Measurements from ENCODE around the gene CDH4. TPM values are rescaled to one million over a fixed set of nuclear protein-coding genes. Genes with fewer than 3 reads are reported as not detected.
A peak's percentile ranks its signal among the peaks of the same experiment; 100 is the strongest.

Gene CDH4
- total and polyA plus RNA-seq, 4 donors = 5.8 to 24.1 (median 17.1) TPM

GRCh38 chr20:61609461-61609860 lies 357.4 kb downstream of the CDH4 start:
- Histone ChIP-seq H3K36me3 (ENCODE audit: control insufficient read depth, insufficient read depth, low read length) (peaks cover 2% of the 10 kb centered on the region), H3K4me3 (ENCODE audit: low read depth, low read length) (no peak overlapping the region), H3K27ac (ENCODE audit: low read depth, low read length) (no peak overlapping the region), H3K4me1 (ENCODE audit: control insufficient read depth, insufficient read depth, low read length) (peaks cover 3% of the 10 kb centered on the region), H3K9me3 (ENCODE audit: control insufficient read depth, insufficient read depth, low read length) (peaks cover 3% of the 10 kb centered on the region), H3K27me3 (ENCODE audit: control insufficient read depth, insufficient read depth, low read length) (no peaks in the 10 kb centered on the region)
- no peak for DNase-seq (ENCODE audit: low read depth in 4 of 6, low spot score in 6 of 6)
- 67% methylated on average over 6 of the region's 9 CpGs for WGBS (ENCODE audit: insufficient coverage)

GRCh38 chr20:61611401-61612180 lies 359.5 kb downstream of the CDH4 start:
- H3K36me3 ChIP-seq (ENCODE audit: control insufficient read depth, insufficient read depth, low read length) = no peaks in the 10 kb centered on the region
- 87% methylated on average over 9 of the region's 13 CpGs for WGBS (ENCODE audit: insufficient coverage)
- H3K4me3 ChIP-seq (ENCODE audit: low read depth, low read length) = no peak overlapping the region
- H3K4me1 ChIP-seq (ENCODE audit: control insufficient read depth, insufficient read depth, low read length) = peaks cover 3% of the 10 kb centered on the region
- no peaks in the 10 kb centered on the region for H3K27me3 ChIP-seq (ENCODE audit: control insufficient read depth, insufficient read depth, low read length)
- H3K9me3 ChIP-seq (ENCODE audit: control insufficient read depth, insufficient read depth, low read length) = peaks cover 3% of the 10 kb centered on the region
- no peak overlapping the region for H3K27ac ChIP-seq (ENCODE audit: low read depth, low read length)
- DNase-seq (ENCODE audit: low read depth in 4 of 6, low spot score in 6 of 6) = no peak

GRCh38 chr20:61613917-61614705 lies 362.1 kb downstream of the CDH4 start:
- Histone ChIP-seq H3K36me3 (ENCODE audit: control insufficient read depth, insufficient read depth, low read length) (no peaks in the 10 kb centered on the region), H3K27ac (ENCODE audit: low read depth, low read length) (no peak overlapping the region), H3K9me3 (ENCODE audit: control insufficient read depth, insufficient read depth, low read length) (peaks cover 3% of the 10 kb centered on the region), H3K4me3 (ENCODE audit: low read depth, low read length) (no peak overlapping the region), H3K4me1 (ENCODE audit: control insufficient read depth, insufficient read depth, low read length) (peaks cover 14% of the 10 kb centered on the region), H3K27me3 (ENCODE audit: control insufficient read depth, insufficient read depth, low read length) (no peaks in the 10 kb centered on the region)
- 81% methylated on average over 13 of the region's 13 CpGs for WGBS (ENCODE audit: insufficient coverage)
- DNase-seq (ENCODE audit: low read depth in 4 of 6, low spot score in 6 of 6) = no peak

GRCh38 chr20:61614706-61615100 lies 362.6 kb downstream of the CDH4 start:
- peaks cover 3% of the 10 kb centered on the region for H3K9me3 ChIP-seq (ENCODE audit: control insufficient read depth, insufficient read depth, low read length)
- no peak overlapping the region for H3K4me3 ChIP-seq (ENCODE audit: low read depth, low read length)
- H3K36me3 ChIP-seq (ENCODE audit: control insufficient read depth, insufficient read depth, low read length) = no peaks in the 10 kb centered on the region
- H3K27ac ChIP-seq (ENCODE audit: low read depth, low read length) = no peak overlapping the region
- no peaks in the 10 kb centered on the region for H3K27me3 ChIP-seq (ENCODE audit: control insufficient read depth, insufficient read depth, low read length)
- DNase-seq (ENCODE audit: low read depth in 4 of 6, low spot score in 6 of 6) = no peak
- peaks cover 17% of the 10 kb centered on the region for H3K4me1 ChIP-seq (ENCODE audit: control insufficient read depth, insufficient read depth, low read length)
- WGBS (ENCODE audit: insufficient coverage) = 70% methylated on average over 2 of the region's 2 CpGs

- H3K36me3 ChIP-seq (ENCODE audit: control insufficient read depth, insufficient read depth, low read length) = no peaks in the 10 kb centered on the region
- DNase-seq (ENCODE audit: low read depth in 4 of 6, low spot score in 6 of 6) = no peak
- no peak overlapping the region for H3K27ac ChIP-seq (ENCODE audit: low read depth, low read length)
- 91% methylated on average over 15 of the region's 15 CpGs for WGBS (ENCODE audit: insufficient coverage)
- H3K4me3 ChIP-seq (ENCODE audit: low read depth, low read length) = no peak overlapping the region
- no peaks in the 10 kb centered on the region for H3K27me3 ChIP-seq (ENCODE audit: control insufficient read depth, insufficient read depth, low read length)
- H3K4me1 ChIP-seq (ENCODE audit: control insufficient read depth, insufficient read depth, low read length) = peaks cover 18% of the 10 kb centered on the region
- peaks cover 3% of the 10 kb centered on the region for H3K9me3 ChIP-seq (ENCODE audit: control insufficient read depth, insufficient read depth, low read length)
These were observed 363.7 kb downstream of the CDH4 start for GRCh38 chr20:61615806-61616205.

- H3K27me3 ChIP-seq (ENCODE audit: control insufficient read depth, insufficient read depth, low read length) = no peaks in the 10 kb centered on the region
- H3K4me3 ChIP-seq (ENCODE audit: low read depth, low read length) = no peak overlapping the region
- 82% methylated on average over 10 of the region's 10 CpGs for WGBS (ENCODE audit: insufficient coverage)
- H3K4me1 ChIP-seq (ENCODE audit: control insufficient read depth, insufficient read depth, low read length) = peaks cover 15% of the 10 kb centered on the region
- no peaks in the 10 kb centered on the region for H3K9me3 ChIP-seq (ENCODE audit: control insufficient read depth, insufficient read depth, low read length)
- H3K27ac ChIP-seq (ENCODE audit: low read depth, low read length) = no peak overlapping the region
- no peaks in the 10 kb centered on the region for H3K36me3 ChIP-seq (ENCODE audit: control insufficient read depth, insufficient read depth, low read length)
- no peak for DNase-seq (ENCODE audit: low read depth in 4 of 6, low spot score in 6 of 6)
These were observed 367.7 kb downstream of the CDH4 start for GRCh38 chr20:61619751-61620150.

- WGBS (ENCODE audit: insufficient coverage) = no CpG with 5 or more reads among the region's 1 CpG
- Histone ChIP-seq H3K4me1 (ENCODE audit: control insufficient read depth, insufficient read depth, low read length) (peaks cover 15% of the 10 kb centered on the region), H3K27ac (ENCODE audit: low read depth, low read length) (no peak overlapping the region), H3K9me3 (ENCODE audit: control insufficient read depth, insufficient read depth, low read length) (no peaks in the 10 kb centered on the region), H3K27me3 (ENCODE audit: control insufficient read depth, insufficient read depth, low read length) (no peaks in the 10 kb centered on the region), H3K4me3 (ENCODE audit: low read depth, low read length) (no peak overlapping the region), H3K36me3 (ENCODE audit: control insufficient read depth, insufficient read depth, low read length) (no peaks in the 10 kb centered on the region)
- DNase-seq (ENCODE audit: low read depth in 4 of 6, low spot score in 6 of 6) = no peak
These were observed 368.1 kb downstream of the CDH4 start for GRCh38 chr20:61620174-61620573.

GRCh38 chr20:61621035-61621730 lies 369.1 kb downstream of the CDH4 start:
- Histone ChIP-seq H3K27ac (ENCODE audit: low read depth, low read length) (no peak overlapping the region), H3K4me1 (ENCODE audit: control insufficient read depth, insufficient read depth, low read length) (peaks cover 15% of the 10 kb centered on the region), H3K9me3 (ENCODE audit: control insufficient read depth, insufficient read depth, low read length) (no peaks in the 10 kb centered on the region), H3K36me3 (ENCODE audit: control insufficient read depth, insufficient read depth, low read length) (no peaks in the 10 kb centered on the region), H3K4me3 (ENCODE audit: low read depth, low read length) (no peak overlapping the region), H3K27me3 (ENCODE audit: control insufficient read depth, insufficient read depth, low read length) (no peaks in the 10 kb centered on the region)
- 52% methylated on average over 13 of the region's 19 CpGs for WGBS (ENCODE audit: insufficient coverage)
- DNase-seq (ENCODE audit: low read depth in 4 of 6, low spot score in 6 of 6) = peak in 2 of 6 donors; percentile 59 to 81

- 70% methylated on average over 5 of the region's 10 CpGs for WGBS (ENCODE audit: insufficient coverage)
- no peaks in the 10 kb centered on the region for H3K36me3 ChIP-seq (ENCODE audit: control insufficient read depth, insufficient read depth, low read length)
- peak in 1 of 6 donors; percentile 62 for DNase-seq (ENCODE audit: low read depth in 4 of 6, low spot score in 6 of 6)
- H3K9me3 ChIP-seq (ENCODE audit: control insufficient read depth, insufficient read depth, low read length) = no peaks in the 10 kb centered on the region
- H3K4me1 ChIP-seq (ENCODE audit: control insufficient read depth, insufficient read depth, low read length) = peaks cover 15% of the 10 kb centered on the region
- H3K27ac ChIP-seq (ENCODE audit: low read depth, low read length) = no peak overlapping the region
- H3K4me3 ChIP-seq (ENCODE audit: low read depth, low read length) = no peak overlapping the region
- no peaks in the 10 kb centered on the region for H3K27me3 ChIP-seq (ENCODE audit: control insufficient read depth, insufficient read depth, low read length)
These were observed 369.8 kb downstream of the CDH4 start for GRCh38 chr20:61621852-61622251.
